Ishikawa (cell line): ENCODE results near the gene ADISSP.

Source experiments
- CEBPB ChIP-seq: IDR thresholded peaks from 2 replicates; pipeline ENCODE4 v1.6.1; 2012
- CREB1 ChIP-seq: IDR thresholded peaks from 2 replicates; pipeline ENCODE4 v1.6.1; 2012; ENCODE audit warnings: low read depth
- EGR1 ChIP-seq: IDR thresholded peaks from 2 replicates; pipeline ENCODE4 v1.6.1; 2012
- EP300 ChIP-seq: IDR thresholded peaks from 2 replicates; pipeline ENCODE4 v1.6.1; 2012; ENCODE audit warnings: borderline replicate concordance
- FOXM1 ChIP-seq: IDR thresholded peaks from 2 replicates; pipeline ENCODE4 v1.6.1; 2012; ENCODE audit warnings: low read depth, borderline replicate concordance
- MAX ChIP-seq: IDR thresholded peaks from 2 replicates; pipeline ENCODE4 v1.6.1; 2012
- NFIC ChIP-seq: IDR thresholded peaks from 2 replicates; pipeline ENCODE4 v1.6.1; 2012
- RAD21 ChIP-seq: IDR thresholded peaks from 2 replicates; pipeline ENCODE4 v1.6.1; 2012; ENCODE audit warnings: low read depth
- REST ChIP-seq: IDR thresholded peaks from 2 replicates; pipeline ENCODE4 v1.6.1; 2012; ENCODE audit warnings: low read depth, mild to moderate bottlenecking
- TAF1 ChIP-seq: IDR thresholded peaks from 2 replicates; pipeline ENCODE4 v1.6.1; 2012; ENCODE audit warnings: low read depth, mild to moderate bottlenecking
- TCF12 ChIP-seq: IDR thresholded peaks from 2 replicates; pipeline ENCODE4 v1.6.1; 2012; ENCODE audit warnings: low read depth
- TEAD4 ChIP-seq: IDR thresholded peaks from 2 replicates; pipeline ENCODE4 v1.6.1; 2012
- USF1 ChIP-seq: IDR thresholded peaks from 2 replicates; pipeline ENCODE4 v1.6.1; 2012
- YY1 ChIP-seq: IDR thresholded peaks from 2 replicates; pipeline ENCODE4 v1.6.1; 2012; ENCODE audit warnings: low read depth
- ZBTB7A ChIP-seq: IDR thresholded peaks from 2 replicates; pipeline ENCODE4 v1.6.1; 2012; ENCODE audit warnings: low read depth

The ADISSP gene

GRCh38 chr20:3784216-3784853 lies 16.8 kb upstream of the ADISSP start:
- TF ChIP-seq YY1 = no peak
- peak; percentile 58 for TF ChIP-seq REST

DNA sequence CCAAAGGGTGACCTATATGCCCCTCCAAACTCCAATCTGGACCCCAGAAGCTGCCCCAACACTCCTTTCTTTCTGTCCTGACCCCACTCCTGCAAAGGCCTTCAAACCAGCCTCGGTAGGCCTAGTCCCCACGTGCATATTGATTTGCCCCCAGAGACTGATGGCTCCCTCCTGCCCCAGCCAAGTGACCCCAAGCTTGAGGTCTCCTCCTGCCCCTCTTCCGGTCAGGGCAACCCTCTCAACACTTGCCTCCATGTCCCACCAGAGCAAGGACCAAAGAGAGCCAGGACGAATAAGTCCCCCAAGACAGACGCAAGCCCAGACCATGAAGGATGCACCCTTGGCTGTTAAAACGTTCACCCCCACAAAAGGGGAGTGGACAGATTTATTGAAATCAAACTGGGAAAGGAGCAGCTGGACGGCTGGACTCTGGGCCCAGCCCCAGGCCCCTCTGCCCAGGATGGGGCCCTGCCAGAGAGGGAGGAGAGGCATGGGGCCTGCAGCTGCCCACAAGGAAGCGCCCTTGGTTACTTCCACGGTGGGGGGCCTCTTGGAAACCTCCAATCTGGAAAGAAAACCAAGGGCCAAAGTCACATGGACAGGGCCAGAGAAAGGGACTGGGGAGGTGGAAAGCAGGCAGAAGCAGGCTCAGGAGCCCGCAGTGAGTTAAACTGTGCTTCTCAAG lies 16.1 kb upstream of the ADISSP start:
- TF ChIP-seq CREB1 (no peak), EP300 (no peak), TCF12 (no peak), YY1 (no peak), MAX (no peak), NFIC (no peak), RAD21 (no peak), REST (no peak), TEAD4 (no peak), EGR1 (no peak), FOXM1 (no peak), USF1 (no peak), ZBTB7A (no peak), CEBPB (no peak), TAF1 (no peak)

GRCh38 chr20:3783068-3783489 lies 15.5 kb upstream of the ADISSP start:
- no peak for TF ChIP-seq TEAD4
- TF ChIP-seq CREB1 = no peak
- no peak for TF ChIP-seq CEBPB
- TF ChIP-seq USF1 = no peak
- TF ChIP-seq YY1 = no peak
- TF ChIP-seq NFIC = no peak
- TF ChIP-seq RAD21 = no peak
- TF ChIP-seq TCF12 = no peak
- TF ChIP-seq ZBTB7A = no peak
- TF ChIP-seq REST = no peak
- TF ChIP-seq EGR1 = no peak
- no peak for TF ChIP-seq FOXM1
- TF ChIP-seq MAX = no peak
- no peak for TF ChIP-seq EP300
- TF ChIP-seq TAF1 = no peak

DNA sequence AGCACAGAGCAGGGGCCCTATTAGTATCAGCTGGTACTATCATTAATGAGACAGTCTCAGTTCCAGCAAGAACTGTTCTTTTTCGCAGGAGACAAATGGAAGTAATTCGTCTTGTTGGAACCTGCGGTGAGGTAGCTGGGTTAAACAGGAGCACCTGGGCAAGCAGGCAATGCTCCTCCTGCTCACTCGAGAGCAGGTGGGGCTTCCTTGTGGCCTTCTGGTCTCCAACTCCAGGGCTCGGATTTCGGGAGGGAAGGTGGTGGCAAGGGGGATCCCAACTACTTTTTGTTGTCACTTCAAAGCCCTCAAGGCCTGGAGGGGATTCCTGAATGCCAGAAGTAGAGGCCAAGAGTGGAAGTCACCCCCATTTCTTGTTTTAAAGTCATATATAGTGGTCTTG lies 15.0 kb upstream of the ADISSP start:
- no peak for TF ChIP-seq REST
